ENCODE data around the gene ALOX15.

DNA sequence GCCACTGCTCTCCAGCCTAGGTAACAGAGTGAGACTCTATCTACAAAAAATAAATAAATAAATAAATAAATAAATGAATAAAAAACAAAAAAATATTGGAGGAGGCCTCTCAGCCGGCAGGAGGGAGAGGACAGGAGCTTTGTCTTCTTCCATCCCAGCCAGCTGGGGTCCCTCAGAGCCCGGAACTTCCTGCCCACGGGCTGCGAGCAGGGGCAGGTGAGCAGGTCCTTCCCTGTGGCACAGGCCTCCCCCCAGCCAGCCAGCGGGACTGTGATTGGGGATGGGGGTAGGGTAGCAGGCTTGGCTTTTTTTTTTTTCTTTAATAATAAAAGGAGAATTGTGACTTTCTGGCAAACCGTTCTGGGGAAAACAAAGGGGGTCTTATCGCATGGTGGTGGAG, 47.1 kb downstream of the ALOX15 start:
- TF ChIP-seq, protein P1, sequence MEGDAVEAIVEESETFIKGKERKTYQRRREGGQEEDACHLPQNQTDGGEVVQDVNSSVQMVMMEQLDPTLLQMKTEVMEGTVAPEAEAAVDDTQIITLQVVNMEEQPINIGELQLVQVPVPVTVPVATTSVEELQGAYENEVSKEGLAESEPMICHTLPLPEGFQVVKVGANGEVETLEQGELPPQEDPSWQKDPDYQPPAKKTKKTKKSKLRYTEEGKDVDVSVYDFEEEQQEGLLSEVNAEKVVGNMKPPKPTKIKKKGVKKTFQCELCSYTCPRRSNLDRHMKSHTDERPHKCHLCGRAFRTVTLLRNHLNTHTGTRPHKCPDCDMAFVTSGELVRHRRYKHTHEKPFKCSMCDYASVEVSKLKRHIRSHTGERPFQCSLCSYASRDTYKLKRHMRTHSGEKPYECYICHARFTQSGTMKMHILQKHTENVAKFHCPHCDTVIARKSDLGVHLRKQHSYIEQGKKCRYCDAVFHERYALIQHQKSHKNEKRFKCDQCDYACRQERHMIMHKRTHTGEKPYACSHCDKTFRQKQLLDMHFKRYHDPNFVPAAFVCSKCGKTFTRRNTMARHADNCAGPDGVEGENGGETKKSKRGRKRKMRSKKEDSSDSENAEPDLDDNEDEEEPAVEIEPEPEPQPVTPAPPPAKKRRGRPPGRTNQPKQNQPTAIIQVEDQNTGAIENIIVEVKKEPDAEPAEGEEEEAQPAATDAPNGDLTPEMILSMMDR (IDR thresholded peaks at IDR 0.05; ENCODE audit: low read depth, low read length), result no peak
- no peak for TF ChIP-seq POLR2A (IDR thresholded peaks at IDR 0.05; ENCODE audit: extremely low read depth, insufficient read length)
- TF ChIP-seq, protein P2, sequence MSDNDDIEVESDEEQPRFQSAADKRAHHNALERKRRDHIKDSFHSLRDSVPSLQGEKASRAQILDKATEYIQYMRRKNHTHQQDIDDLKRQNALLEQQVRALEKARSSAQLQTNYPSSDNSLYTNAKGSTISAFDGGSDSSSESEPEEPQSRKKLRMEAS (IDR thresholded peaks at IDR 0.05; ENCODE audit: low read depth, low read length), result no peak

All from NB4 (cell line).